ENCODE data around the gene LSAMP. TPM values are rescaled to one million over a fixed set of nuclear protein-coding genes. Genes with fewer than 3 reads are reported as not detected.

LSAMP gene
- total RNA-seq, 1 experiment from 2014 or later: 0.15 TPM

DNA sequence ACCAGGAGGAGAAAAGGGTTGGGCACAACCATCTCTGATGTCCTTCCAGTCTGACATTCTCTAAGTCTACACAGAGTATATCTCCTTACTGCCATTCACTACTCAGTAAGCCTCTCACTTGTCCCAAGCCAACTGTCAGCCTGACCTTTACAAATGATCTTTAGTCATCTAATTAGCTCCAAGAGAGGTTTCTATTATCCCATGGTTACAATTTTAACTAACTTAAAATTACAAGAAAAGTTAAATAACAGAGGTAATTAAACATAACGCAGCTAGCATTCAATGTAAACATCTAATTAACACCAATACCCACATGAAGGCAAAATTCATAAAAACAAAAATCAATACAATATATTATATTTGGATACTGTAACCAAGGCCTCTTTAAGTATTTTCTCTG lies 126.9 kb downstream of the LSAMP start:
- H3K4me1 ChIP-seq (ENCODE audit: insufficient read depth, low read length): no peaks in the 10 kb centered on the region
- H4K20me1 ChIP-seq (ENCODE audit: low read length): no peaks in the 10 kb centered on the region
- no peaks in the 10 kb centered on the region for H3K27me3 ChIP-seq (ENCODE audit: low read length)
- no peaks in the 10 kb centered on the region for H3K9me3 ChIP-seq (ENCODE audit: low read length)
- intact Hi-C loops (cut with micrococcal nuclease): no loop called here
- no peak overlapping the region for H3K27ac ChIP-seq (ENCODE audit: low read length)
- no peaks in the 10 kb centered on the region for H3K9me2 ChIP-seq (replicated peaks; ENCODE audit: low read length)
- DNase-seq: no peak
- ChIA-PET CTCF (no interaction called here), POLR2A (ENCODE audit: unreplicated experiment) (no interaction called here)
- BruUV-seq (replicated peaks): no TSS peak
- H3K4me3 ChIP-seq (ENCODE audit: low read length): no peak overlapping the region
- no peaks in the 10 kb centered on the region for H3K36me3 ChIP-seq (ENCODE audit: low read depth, low read length)
- H3F3A ChIP-seq (ENCODE audit: low read length, unreplicated experiment): no peaks in the 10 kb centered on the region
- no peaks in the 10 kb centered on the region for H3K79me2 ChIP-seq (ENCODE audit: low read length)
- H3K9ac ChIP-seq (ENCODE audit: low read length): no peak overlapping the region
- H3K4me2 ChIP-seq (ENCODE audit: low read length): no peak overlapping the region
- no peak overlapping the region for H2AFZ ChIP-seq (ENCODE audit: low read length)
- no peak for ATAC-seq
- TF ChIP-seq EZH2phosphoT487 (IDR thresholded peaks at IDR 0.05; ENCODE audit: borderline replicate concordance, low read length) (no peak), EZH2 (IDR thresholded peaks at IDR 0.05; ENCODE audit: low read length, unreplicated experiment) (no peak)
- TF ChIP-seq, protein P1, sequence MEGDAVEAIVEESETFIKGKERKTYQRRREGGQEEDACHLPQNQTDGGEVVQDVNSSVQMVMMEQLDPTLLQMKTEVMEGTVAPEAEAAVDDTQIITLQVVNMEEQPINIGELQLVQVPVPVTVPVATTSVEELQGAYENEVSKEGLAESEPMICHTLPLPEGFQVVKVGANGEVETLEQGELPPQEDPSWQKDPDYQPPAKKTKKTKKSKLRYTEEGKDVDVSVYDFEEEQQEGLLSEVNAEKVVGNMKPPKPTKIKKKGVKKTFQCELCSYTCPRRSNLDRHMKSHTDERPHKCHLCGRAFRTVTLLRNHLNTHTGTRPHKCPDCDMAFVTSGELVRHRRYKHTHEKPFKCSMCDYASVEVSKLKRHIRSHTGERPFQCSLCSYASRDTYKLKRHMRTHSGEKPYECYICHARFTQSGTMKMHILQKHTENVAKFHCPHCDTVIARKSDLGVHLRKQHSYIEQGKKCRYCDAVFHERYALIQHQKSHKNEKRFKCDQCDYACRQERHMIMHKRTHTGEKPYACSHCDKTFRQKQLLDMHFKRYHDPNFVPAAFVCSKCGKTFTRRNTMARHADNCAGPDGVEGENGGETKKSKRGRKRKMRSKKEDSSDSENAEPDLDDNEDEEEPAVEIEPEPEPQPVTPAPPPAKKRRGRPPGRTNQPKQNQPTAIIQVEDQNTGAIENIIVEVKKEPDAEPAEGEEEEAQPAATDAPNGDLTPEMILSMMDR (conservative IDR thresholded peaks at IDR 0.05; ENCODE audit: low read depth, low read length): no peak

DNA sequence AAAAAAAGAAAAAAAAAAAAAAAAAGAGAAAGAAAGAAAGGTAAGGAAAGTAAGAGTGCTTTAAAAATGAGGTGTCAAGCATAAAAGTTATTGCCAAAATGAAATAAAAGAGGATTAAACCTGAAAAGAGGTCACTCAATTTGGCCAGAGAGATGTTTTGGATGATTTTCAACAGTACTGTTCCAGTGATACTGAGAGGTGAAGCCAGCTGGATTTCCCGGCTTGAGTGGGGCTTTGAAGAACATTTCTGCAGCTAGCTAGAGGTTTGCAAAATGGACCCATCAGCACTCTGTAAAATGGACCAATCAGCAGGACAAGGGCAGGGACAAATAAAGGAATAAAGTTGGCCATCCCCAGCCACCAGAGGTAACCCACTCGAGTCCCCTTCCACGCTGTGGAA lies 128.5 kb downstream of the LSAMP start:
- H2AFZ ChIP-seq (ENCODE audit: low read length): no peak overlapping the region
- no peak overlapping the region for H3K4me2 ChIP-seq (ENCODE audit: low read length)
- H3K9ac ChIP-seq (ENCODE audit: low read length): no peak overlapping the region
- no peaks in the 10 kb centered on the region for H3K4me1 ChIP-seq (ENCODE audit: insufficient read depth, low read length)
- ATAC-seq (no peak), DNase-seq (no peak)
- POLR2A ChIA-PET (ENCODE audit: unreplicated experiment): no interaction called here
- H3K79me2 ChIP-seq (ENCODE audit: low read length): no peaks in the 10 kb centered on the region
- H4K20me1 ChIP-seq (ENCODE audit: low read length): no peaks in the 10 kb centered on the region
- no TSS peak for BruUV-seq (replicated peaks)
- no peak overlapping the region for H3K4me3 ChIP-seq (ENCODE audit: low read length)
- intact Hi-C loops (cut with micrococcal nuclease): no loop called here
- H3K27me3 ChIP-seq (ENCODE audit: low read length): no peaks in the 10 kb centered on the region
- H3F3A ChIP-seq (ENCODE audit: low read length, unreplicated experiment): no peaks in the 10 kb centered on the region
- CTCF ChIA-PET: no interaction called here
- no peaks in the 10 kb centered on the region for H3K36me3 ChIP-seq (ENCODE audit: low read depth, low read length)
- no peak overlapping the region for H3K27ac ChIP-seq (ENCODE audit: low read length)
- H3K9me3 ChIP-seq (ENCODE audit: low read length): no peaks in the 10 kb centered on the region
- TF ChIP-seq, protein P1 (conservative IDR thresholded peaks at IDR 0.05; ENCODE audit: low read depth, low read length): no peak
- TF ChIP-seq EZH2 (IDR thresholded peaks at IDR 0.05; ENCODE audit: low read length, unreplicated experiment) (no peak), EZH2phosphoT487 (IDR thresholded peaks at IDR 0.05; ENCODE audit: borderline replicate concordance, low read length) (no peak)
- no peaks in the 10 kb centered on the region for H3K9me2 ChIP-seq (replicated peaks; ENCODE audit: low read length)

DNA sequence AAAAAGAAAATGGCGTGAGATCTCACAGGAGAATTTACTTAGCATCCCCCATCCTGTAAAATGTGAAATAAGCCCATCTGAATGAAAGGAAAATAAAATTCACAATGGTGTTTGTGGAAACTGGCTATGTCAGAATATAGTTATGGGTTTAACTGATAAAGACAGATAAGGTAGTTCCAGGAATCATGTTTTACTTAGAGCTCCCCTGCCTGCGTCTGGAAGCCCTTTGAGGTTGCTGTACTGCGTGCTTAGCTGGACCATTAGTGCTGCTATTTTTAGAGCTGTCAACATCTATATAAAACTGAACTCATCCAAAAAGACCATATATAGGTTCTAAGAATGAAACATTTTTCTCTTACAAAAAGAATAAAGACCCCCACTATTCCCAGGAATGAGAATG lies 130.8 kb downstream of the LSAMP start:
- Histone ChIP-seq H3K4me3 (ENCODE audit: low read length) (no peak overlapping the region), H3F3A (ENCODE audit: low read length, unreplicated experiment) (no peaks in the 10 kb centered on the region), H3K9me2 (replicated peaks; ENCODE audit: low read length) (no peaks in the 10 kb centered on the region), H3K9ac (ENCODE audit: low read length) (no peak overlapping the region), H4K20me1 (ENCODE audit: low read length) (no peaks in the 10 kb centered on the region), H2AFZ (ENCODE audit: low read length) (no peak overlapping the region), H3K4me2 (ENCODE audit: low read length) (no peak overlapping the region), H3K79me2 (ENCODE audit: low read length) (no peaks in the 10 kb centered on the region), H3K9me3 (ENCODE audit: low read length) (no peaks in the 10 kb centered on the region), H3K27ac (ENCODE audit: low read length) (no peak overlapping the region), H3K27me3 (ENCODE audit: low read length) (no peaks in the 10 kb centered on the region), H3K4me1 (ENCODE audit: insufficient read depth, low read length) (no peaks in the 10 kb centered on the region), H3K36me3 (ENCODE audit: low read depth, low read length) (no peaks in the 10 kb centered on the region)
- intact Hi-C loops (cut with micrococcal nuclease): no loop called here
- ChIA-PET CTCF (no interaction called here), POLR2A (ENCODE audit: unreplicated experiment) (no interaction called here)
- no TSS peak for BruUV-seq (replicated peaks)
- TF ChIP-seq, protein P1 (conservative IDR thresholded peaks at IDR 0.05; ENCODE audit: low read depth, low read length): no peak
- TF ChIP-seq EZH2 (IDR thresholded peaks at IDR 0.05; ENCODE audit: low read length, unreplicated experiment) (no peak), EZH2phosphoT487 (IDR thresholded peaks at IDR 0.05; ENCODE audit: borderline replicate concordance, low read length) (no peak)
- DNase-seq: no peak
- ATAC-seq: no peak

Data from PC-3 (cell line).